Measurements from ENCODE around the gene ARID1A.

The ARID1A gene

DNA sequence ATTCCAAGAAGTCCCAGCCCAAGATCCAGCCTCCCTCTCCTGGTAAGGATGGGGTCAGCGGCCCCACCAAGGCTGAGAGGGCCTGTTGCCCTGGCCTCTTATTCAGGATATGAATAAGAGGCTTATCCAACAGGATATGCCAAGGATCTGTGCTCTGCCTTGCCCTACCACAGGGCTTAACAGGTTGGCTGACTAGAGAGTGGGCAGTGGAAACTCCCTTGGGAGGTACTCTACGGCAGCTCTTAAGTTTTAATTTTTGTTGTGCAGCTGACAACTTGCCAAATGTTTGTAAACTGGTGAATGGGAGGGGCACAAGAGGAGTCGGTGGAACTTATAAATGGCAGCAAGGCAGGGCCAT, 75.4 kb downstream of the ARID1A start:
- Histone ChIP-seq H2AFZ (ENCODE audit: low read depth, low read length) (no peak overlapping the region), H3K9ac (ENCODE audit: low read length) (no peak overlapping the region)

DNA sequence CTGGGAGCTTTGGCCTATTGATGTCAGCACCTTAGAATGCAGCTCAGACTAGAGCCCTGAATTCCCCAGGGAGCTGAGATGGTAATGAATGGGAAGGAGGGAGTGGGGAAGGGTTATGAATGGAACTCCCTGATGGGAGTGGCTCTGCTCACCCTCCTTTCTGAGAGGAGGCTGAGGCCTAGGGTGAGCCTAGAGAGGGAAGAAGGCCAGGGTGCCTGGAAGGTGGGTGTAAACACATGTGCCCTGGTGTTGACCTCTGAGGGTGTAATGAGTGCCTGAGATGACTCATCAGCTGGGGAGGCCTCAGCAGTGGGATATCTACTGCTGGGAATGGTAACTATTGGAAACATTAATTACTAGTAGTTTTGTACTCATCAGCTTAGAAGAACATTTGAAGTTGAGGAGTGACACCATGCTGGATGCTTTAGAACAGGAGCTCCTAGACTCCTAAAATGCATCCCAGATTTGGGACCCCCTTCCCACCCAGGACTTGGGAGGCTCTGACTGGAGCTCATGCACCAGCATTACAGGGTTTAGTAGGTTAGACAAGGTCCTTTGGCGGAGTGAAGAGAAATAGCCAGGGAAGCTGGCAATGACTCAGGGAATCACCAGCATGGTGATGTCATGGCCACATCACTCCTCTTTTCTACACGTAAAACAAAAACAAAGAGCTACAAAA, 76.0 kb downstream of the ARID1A start:
- no peak overlapping the region for H2AFZ ChIP-seq (ENCODE audit: low read depth, low read length)
- H3K9me3 ChIP-seq (ENCODE audit: insufficient read depth, low read length), result no peaks in the 10 kb centered on the region
- H3K4me1 ChIP-seq (ENCODE audit: low read length), result no peaks in the 10 kb centered on the region
- H3K36me3 ChIP-seq (replicated peaks; ENCODE audit: low read depth, low read length), result peaks cover 71% of the 10 kb centered on the region
- no peak overlapping the region for H3K9ac ChIP-seq (ENCODE audit: low read length)
- H3K27me3 ChIP-seq (ENCODE audit: low read depth, low read length), result no peaks in the 10 kb centered on the region
- H3K4me2 ChIP-seq (ENCODE audit: low read length), result no peak overlapping the region
- H3K27ac ChIP-seq (ENCODE audit: low read length), result no peak overlapping the region
- H4K20me1 ChIP-seq (ENCODE audit: insufficient read depth, low read length), result no peaks in the 10 kb centered on the region
- no peak overlapping the region for H3K4me3 ChIP-seq (ENCODE audit: low read length)
- no peaks in the 10 kb centered on the region for H3K79me2 ChIP-seq (ENCODE audit: low read length)
- TF ChIP-seq EZH2phosphoT487 (IDR thresholded peaks at IDR 0.05; ENCODE audit: low read depth), result no peak
- TF ChIP-seq, protein P1, sequence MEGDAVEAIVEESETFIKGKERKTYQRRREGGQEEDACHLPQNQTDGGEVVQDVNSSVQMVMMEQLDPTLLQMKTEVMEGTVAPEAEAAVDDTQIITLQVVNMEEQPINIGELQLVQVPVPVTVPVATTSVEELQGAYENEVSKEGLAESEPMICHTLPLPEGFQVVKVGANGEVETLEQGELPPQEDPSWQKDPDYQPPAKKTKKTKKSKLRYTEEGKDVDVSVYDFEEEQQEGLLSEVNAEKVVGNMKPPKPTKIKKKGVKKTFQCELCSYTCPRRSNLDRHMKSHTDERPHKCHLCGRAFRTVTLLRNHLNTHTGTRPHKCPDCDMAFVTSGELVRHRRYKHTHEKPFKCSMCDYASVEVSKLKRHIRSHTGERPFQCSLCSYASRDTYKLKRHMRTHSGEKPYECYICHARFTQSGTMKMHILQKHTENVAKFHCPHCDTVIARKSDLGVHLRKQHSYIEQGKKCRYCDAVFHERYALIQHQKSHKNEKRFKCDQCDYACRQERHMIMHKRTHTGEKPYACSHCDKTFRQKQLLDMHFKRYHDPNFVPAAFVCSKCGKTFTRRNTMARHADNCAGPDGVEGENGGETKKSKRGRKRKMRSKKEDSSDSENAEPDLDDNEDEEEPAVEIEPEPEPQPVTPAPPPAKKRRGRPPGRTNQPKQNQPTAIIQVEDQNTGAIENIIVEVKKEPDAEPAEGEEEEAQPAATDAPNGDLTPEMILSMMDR (IDR thresholded peaks at IDR 0.05; ENCODE audit: low read depth, low read length), result no peak

More for the DNA sequence above, 75.4 kb downstream of the ARID1A start:
- no peaks in the 10 kb centered on the region for H3K4me1 ChIP-seq (ENCODE audit: low read length)
- TF ChIP-seq, protein P1 (IDR thresholded peaks at IDR 0.05; ENCODE audit: low read depth, low read length), result no peak
- no peak for TF ChIP-seq EZH2phosphoT487 (IDR thresholded peaks at IDR 0.05; ENCODE audit: low read depth)
- no peak overlapping the region for H3K27ac ChIP-seq (ENCODE audit: low read length)
- no peaks in the 10 kb centered on the region for H3K79me2 ChIP-seq (ENCODE audit: low read length)
- H3K36me3 ChIP-seq (replicated peaks; ENCODE audit: low read depth, low read length), result peaks cover 72% of the 10 kb centered on the region
- no peaks in the 10 kb centered on the region for H3K9me3 ChIP-seq (ENCODE audit: insufficient read depth, low read length)
- no peak overlapping the region for H3K4me2 ChIP-seq (ENCODE audit: low read length)
- no peaks in the 10 kb centered on the region for H4K20me1 ChIP-seq (ENCODE audit: insufficient read depth, low read length)
- no peaks in the 10 kb centered on the region for H3K27me3 ChIP-seq (ENCODE audit: low read depth, low read length)
- no peak overlapping the region for H3K4me3 ChIP-seq (ENCODE audit: low read length)

DNA sequence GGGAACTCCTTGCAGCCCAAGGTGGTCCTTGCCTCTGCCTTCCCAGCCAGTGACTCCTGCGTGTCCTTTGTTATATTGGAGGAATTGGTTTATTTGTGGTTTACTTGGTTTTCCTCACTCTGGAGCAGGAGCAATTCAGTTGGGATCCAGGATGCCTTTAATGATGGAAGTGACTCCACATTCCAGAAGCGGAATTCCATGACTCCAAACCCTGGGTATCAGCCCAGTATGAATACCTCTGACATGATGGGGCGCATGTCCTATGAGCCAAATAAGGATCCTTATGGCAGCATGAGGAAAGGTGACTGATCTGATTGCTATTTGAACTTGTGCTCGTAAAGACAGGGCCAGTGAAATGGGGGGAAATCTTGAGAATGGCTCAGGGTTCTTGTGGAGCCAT, 76.9 kb downstream of the ARID1A start:
- Histone ChIP-seq H3K9ac (ENCODE audit: low read length) (no peak overlapping the region), H3K4me3 (ENCODE audit: low read length) (no peak overlapping the region), H3K4me2 (ENCODE audit: low read length) (no peak overlapping the region), H3K27me3 (ENCODE audit: low read depth, low read length) (no peaks in the 10 kb centered on the region), H3K4me1 (ENCODE audit: low read length) (no peaks in the 10 kb centered on the region), H3K9me3 (ENCODE audit: insufficient read depth, low read length) (no peaks in the 10 kb centered on the region), H3K79me2 (ENCODE audit: low read length) (no peaks in the 10 kb centered on the region), H3K36me3 (replicated peaks; ENCODE audit: low read depth, low read length) (peaks cover 67% of the 10 kb centered on the region), H2AFZ (ENCODE audit: low read depth, low read length) (no peak overlapping the region), H4K20me1 (ENCODE audit: insufficient read depth, low read length) (no peaks in the 10 kb centered on the region), H3K27ac (ENCODE audit: low read length) (no peak overlapping the region)
- TF ChIP-seq, protein P1 (IDR thresholded peaks at IDR 0.05; ENCODE audit: low read depth, low read length), result no peak
- no peak for TF ChIP-seq EZH2phosphoT487 (IDR thresholded peaks at IDR 0.05; ENCODE audit: low read depth)

DNA sequence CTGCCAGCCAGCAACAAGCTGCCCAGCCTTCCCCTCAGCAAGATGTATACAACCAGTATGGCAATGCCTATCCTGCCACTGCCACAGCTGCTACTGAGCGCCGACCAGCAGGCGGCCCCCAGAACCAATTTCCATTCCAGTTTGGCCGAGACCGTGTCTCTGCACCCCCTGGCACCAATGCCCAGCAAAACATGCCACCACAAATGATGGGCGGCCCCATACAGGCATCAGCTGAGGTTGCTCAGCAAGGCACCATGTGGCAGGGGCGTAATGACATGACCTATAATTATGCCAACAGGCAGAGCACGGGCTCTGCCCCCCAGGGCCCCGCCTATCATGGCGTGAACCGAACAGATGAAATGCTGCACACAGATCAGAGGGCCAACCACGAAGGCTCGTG, 78.6 kb downstream of the ARID1A start:
- Histone ChIP-seq H3K27me3 (ENCODE audit: low read depth, low read length) (no peaks in the 10 kb centered on the region), H4K20me1 (ENCODE audit: insufficient read depth, low read length) (no peaks in the 10 kb centered on the region), H3K4me1 (ENCODE audit: low read length) (no peaks in the 10 kb centered on the region), H3K9me3 (ENCODE audit: insufficient read depth, low read length) (no peaks in the 10 kb centered on the region), H3K36me3 (replicated peaks; ENCODE audit: low read depth, low read length) (peaks cover 62% of the 10 kb centered on the region), H3K4me2 (ENCODE audit: low read length) (no peak overlapping the region), H3K4me3 (ENCODE audit: low read length) (no peak overlapping the region), H3K79me2 (ENCODE audit: low read length) (no peaks in the 10 kb centered on the region), H2AFZ (ENCODE audit: low read depth, low read length) (no peak overlapping the region), H3K9ac (ENCODE audit: low read length) (no peak overlapping the region), H3K27ac (ENCODE audit: low read length) (no peak overlapping the region)
- no peak for TF ChIP-seq EZH2phosphoT487 (IDR thresholded peaks at IDR 0.05; ENCODE audit: low read depth)

Measured in OCI-LY3 (cell line).